Measurements from ENCODE around the gene IL32. TPM values are rescaled to one million over a fixed set of nuclear protein-coding genes. Genes with fewer than 3 reads are reported as not detected.

Gene IL32
- polyA plus RNA-seq, 4 donors, result 127 to 1,061 (median 507) TPM

GRCh38 chr16:3030222-3031212, 34.9 kb upstream of the IL32 start:
- peaks cover 0 to 44% (median 5%) of the 10 kb centered on the region in 3 donors for H3K36me3 ChIP-seq (ENCODE audit: control insufficient read depth in 3 of 3, insufficient read depth in 2 of 3, low read depth in 1 of 3, low read length in 3 of 3)
- WGBS, 3 donors, result 83 to 91% (median 89%) methylated on average over 27 to 33 of the region's 33 CpGs
- FAIRE-seq, result no peak
- DNase-seq, result no peak
- peaks cover 0 to 21% (median 0%) of the 10 kb centered on the region in 3 donors for H3K4me1 ChIP-seq (ENCODE audit: control insufficient read depth in 3 of 3, insufficient read depth in 2 of 3, low read depth in 1 of 3, low read length in 2 of 3)
- H3K4me3 ChIP-seq (ENCODE audit: low read depth in 1 of 3, low read length in 3 of 3), result no peak overlapping the region
- H3K27ac ChIP-seq (ENCODE audit: low read depth in 1 of 3, low read length in 2 of 3), result no peak overlapping the region
- H3K27me3 ChIP-seq (ENCODE audit: control insufficient read depth in 3 of 3, insufficient read depth in 3 of 3, low read length in 3 of 3), result peaks cover 0 to 35% (median 9%) of the 10 kb centered on the region in 3 donors
- no peaks in the 10 kb centered on the region for H3K9me3 ChIP-seq (ENCODE audit: control insufficient read depth in 2 of 2, insufficient read depth in 1 of 2, low read depth in 1 of 2, low read length in 1 of 2)

DNA sequence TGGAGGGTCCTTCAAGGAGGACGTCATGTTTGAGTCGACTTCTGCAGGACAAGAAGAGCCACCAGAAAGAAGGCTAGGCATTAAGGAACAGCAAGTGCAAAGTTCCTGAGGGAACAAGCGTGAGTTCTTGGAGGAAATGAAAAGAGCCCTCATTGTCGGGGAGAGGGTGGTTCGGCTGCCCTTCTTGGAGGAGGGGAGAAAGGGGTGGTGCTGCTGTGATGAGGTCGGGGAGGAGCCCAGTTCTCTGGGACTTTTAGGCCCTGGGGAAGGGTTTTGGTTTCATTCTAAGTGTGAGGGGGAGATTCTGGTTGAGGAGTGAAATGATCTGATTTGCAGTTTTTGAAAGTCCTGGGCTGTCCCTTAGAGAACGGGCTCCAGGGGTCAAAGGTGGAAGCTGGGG, 32.8 kb upstream of the IL32 start:
- DNase-seq (peak in 1 of 2 donors; percentile 37), FAIRE-seq (no peak)
- Histone ChIP-seq H3K4me1 (ENCODE audit: control insufficient read depth in 3 of 3, insufficient read depth in 2 of 3, low read depth in 1 of 3, low read length in 2 of 3) (peaks cover 0 to 23% (median 0%) of the 10 kb centered on the region in 3 donors), H3K36me3 (ENCODE audit: control insufficient read depth in 3 of 3, insufficient read depth in 2 of 3, low read depth in 1 of 3, low read length in 3 of 3) (peaks cover 0 to 23% (median 0%) of the 10 kb centered on the region in 3 donors), H3K9me3 (ENCODE audit: control insufficient read depth in 2 of 2, insufficient read depth in 1 of 2, low read depth in 1 of 2, low read length in 1 of 2) (no peaks in the 10 kb centered on the region), H3K27ac (ENCODE audit: low read depth in 1 of 3, low read length in 2 of 3) (no peak overlapping the region), H3K4me3 (ENCODE audit: low read depth in 1 of 3, low read length in 3 of 3) (no peak overlapping the region), H3K27me3 (ENCODE audit: control insufficient read depth in 3 of 3, insufficient read depth in 3 of 3, low read length in 3 of 3) (peaks cover 0 to 49% (median 9%) of the 10 kb centered on the region in 3 donors)
- 12 to 26% (median 18%) methylated on average over 7 of the region's 7 CpGs for WGBS, 3 donors

GRCh38 chr16:3035289-3035971, 30.0 kb upstream of the IL32 start:
- Histone ChIP-seq H3K27me3 (ENCODE audit: control insufficient read depth in 3 of 3, insufficient read depth in 3 of 3, low read length in 3 of 3) (peaks cover 0 to 35% (median 18%) of the 10 kb centered on the region in 3 donors), H3K4me1 (ENCODE audit: control insufficient read depth in 3 of 3, insufficient read depth in 2 of 3, low read depth in 1 of 3, low read length in 2 of 3) (peaks cover 0 to 23% (median 0%) of the 10 kb centered on the region in 3 donors), H3K4me3 (ENCODE audit: low read depth in 1 of 3, low read length in 3 of 3) (peak overlapping the region in 2 of 3 donors; percentile 59 to 75), H3K27ac (ENCODE audit: low read depth in 1 of 3, low read length in 2 of 3) (no peak overlapping the region), H3K9me3 (ENCODE audit: control insufficient read depth in 2 of 2, insufficient read depth in 1 of 2, low read depth in 1 of 2, low read length in 1 of 2) (no peaks in the 10 kb centered on the region), H3K36me3 (ENCODE audit: control insufficient read depth in 3 of 3, insufficient read depth in 2 of 3, low read depth in 1 of 3, low read length in 3 of 3) (peaks cover 0 to 5% (median 0%) of the 10 kb centered on the region in 3 donors)
- DNase-seq (no peak), FAIRE-seq (no peak)
- 45 to 60% (median 56%) methylated on average over 14 to 19 of the region's 19 CpGs for WGBS, 3 donors

DNA sequence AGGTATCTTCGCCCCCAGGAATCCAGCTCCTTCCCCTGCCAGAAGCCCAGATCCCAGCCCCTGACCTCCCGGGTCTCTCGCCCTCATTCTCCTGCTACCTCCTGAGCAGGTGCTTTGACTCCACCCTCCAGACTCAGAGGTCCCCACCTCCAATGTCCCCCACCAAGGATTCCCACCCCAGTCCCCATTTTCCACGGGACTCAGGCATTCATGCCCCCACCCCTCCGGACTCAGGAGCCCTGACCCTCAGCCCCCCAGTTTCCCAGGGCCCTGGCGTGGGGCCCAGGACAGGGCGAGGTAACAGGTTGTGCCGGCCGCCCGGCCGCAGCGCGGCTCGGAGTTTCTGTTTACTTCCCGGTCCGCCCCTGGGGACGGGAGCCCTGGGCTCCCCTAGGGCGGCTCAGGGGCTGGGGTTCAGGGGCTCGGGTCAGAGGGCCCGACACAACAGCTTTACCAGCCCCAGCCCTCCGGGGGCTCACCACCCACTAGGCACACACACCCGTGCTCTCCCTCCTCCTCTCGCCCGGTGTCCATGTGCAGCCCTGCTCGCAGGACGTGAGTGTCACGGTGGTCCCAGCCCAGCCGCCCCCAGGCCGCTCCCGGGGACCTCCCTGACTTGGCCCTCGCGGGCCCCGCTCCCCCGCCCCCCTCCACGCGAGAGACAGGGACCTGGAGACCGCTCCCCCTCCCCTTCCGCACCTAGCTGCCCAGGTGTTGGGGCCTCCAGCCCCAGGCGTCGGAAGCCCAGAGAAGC, 29.3 kb upstream of the IL32 start:
- FAIRE-seq (no peak), DNase-seq (peak; percentile 66 to 71)
- Histone ChIP-seq H3K27ac (ENCODE audit: low read depth in 1 of 3, low read length in 2 of 3) (peak overlapping the region in 2 of 3 donors; percentile 8 to 50), H3K27me3 (ENCODE audit: control insufficient read depth in 3 of 3, insufficient read depth in 3 of 3, low read length in 3 of 3) (peaks cover 0 to 33% (median 16%) of the 10 kb centered on the region in 3 donors), H3K4me3 (ENCODE audit: low read depth in 1 of 3, low read length in 3 of 3) (peak overlapping the region; percentile 57 to 75 (median 59)), H3K4me1 (ENCODE audit: control insufficient read depth in 3 of 3, insufficient read depth in 2 of 3, low read depth in 1 of 3, low read length in 2 of 3) (peaks cover 0 to 23% (median 0%) of the 10 kb centered on the region in 3 donors), H3K36me3 (ENCODE audit: control insufficient read depth in 3 of 3, insufficient read depth in 2 of 3, low read depth in 1 of 3, low read length in 3 of 3) (peaks cover 0 to 4% (median 0%) of the 10 kb centered on the region in 3 donors), H3K9me3 (ENCODE audit: control insufficient read depth in 2 of 2, insufficient read depth in 1 of 2, low read depth in 1 of 2, low read length in 1 of 2) (no peaks in the 10 kb centered on the region)
- WGBS, 3 donors, result 1 to 3% (median 2%) methylated on average over 31 to 40 of the region's 40 CpGs

DNA sequence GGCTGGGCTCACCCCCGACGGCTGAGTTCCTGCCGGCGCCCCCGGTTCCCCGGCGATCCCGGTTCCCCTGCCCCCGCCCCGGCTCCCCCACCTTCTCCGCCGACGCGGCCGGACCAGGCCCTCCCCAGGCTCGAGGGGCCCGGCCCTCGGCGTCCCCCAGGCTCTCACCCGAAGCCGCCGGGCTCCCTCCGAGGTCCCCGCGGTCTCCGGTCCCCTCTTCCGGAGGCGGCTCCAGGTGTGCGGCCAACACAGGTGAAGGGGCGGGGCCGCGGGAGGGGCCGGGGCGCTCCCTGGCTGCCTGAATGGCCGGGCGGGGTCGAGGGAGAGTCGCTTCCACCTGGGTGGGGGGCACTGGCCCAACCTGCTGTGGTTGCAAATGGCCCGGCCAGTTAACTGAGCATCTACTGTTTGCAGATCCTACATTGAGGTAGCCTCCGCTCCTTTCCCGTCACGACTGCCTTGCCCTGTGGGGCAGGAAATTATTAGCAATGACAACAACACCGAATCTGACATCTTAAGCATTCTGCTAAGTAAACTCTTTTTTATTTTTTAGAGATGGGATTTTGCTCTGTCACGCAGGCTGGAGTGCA, 28.6 kb upstream of the IL32 start, which contains the start of gene BICDL2:
Gene BICDL2 (minus strand): TSS at position 219 of the 590 bp plus-strand sequence. CDS start 1,448 bp downstream, outside the sequence.
- peaks cover 0 to 4% (median 0%) of the 10 kb centered on the region in 3 donors for H3K36me3 ChIP-seq (ENCODE audit: control insufficient read depth in 3 of 3, insufficient read depth in 2 of 3, low read depth in 1 of 3, low read length in 3 of 3)
- 4 to 6% (median 5%) methylated on average over 27 to 44 of the region's 44 CpGs for WGBS, 3 donors
- peak within 1 kb of the TSS; percentile 57 to 75 (median 59) for H3K4me3 ChIP-seq (ENCODE audit: low read depth in 1 of 3, low read length in 3 of 3)
- no peaks in the 10 kb centered on the region for H3K9me3 ChIP-seq (ENCODE audit: control insufficient read depth in 2 of 2, insufficient read depth in 1 of 2, low read depth in 1 of 2, low read length in 1 of 2)
- peaks cover 0 to 33% (median 16%) of the 10 kb centered on the region in 3 donors for H3K27me3 ChIP-seq (ENCODE audit: control insufficient read depth in 3 of 3, insufficient read depth in 3 of 3, low read length in 3 of 3)
- peaks cover 0 to 23% (median 0%) of the 10 kb centered on the region in 3 donors for H3K4me1 ChIP-seq (ENCODE audit: control insufficient read depth in 3 of 3, insufficient read depth in 2 of 3, low read depth in 1 of 3, low read length in 2 of 3)
- H3K27ac ChIP-seq (ENCODE audit: low read depth in 1 of 3, low read length in 2 of 3), result peak within 1 kb of the TSS in 2 of 3 donors; percentile 42 to 50
- FAIRE-seq (no peak), DNase-seq (peak; percentile 77 to 82)

DNA sequence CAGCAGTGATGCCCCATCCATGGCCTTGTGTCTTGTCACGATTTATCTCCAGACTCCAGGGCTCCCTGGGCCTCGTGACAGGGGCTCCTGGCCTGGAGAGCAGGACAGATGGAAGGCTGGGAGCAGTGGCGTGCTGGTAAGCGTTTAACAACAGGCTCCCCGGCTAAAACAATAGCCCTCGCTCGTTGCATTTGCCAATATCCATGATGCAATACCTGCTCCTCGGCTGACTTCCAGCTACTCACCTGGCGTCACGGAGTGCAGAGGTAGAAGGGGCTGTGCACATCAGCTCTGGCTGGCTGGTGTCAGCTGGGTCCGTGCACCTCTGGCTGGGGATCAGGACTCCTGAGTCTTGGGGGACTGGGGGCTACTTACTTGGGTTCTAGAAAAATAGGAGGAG, 27.2 kb upstream of the IL32 start:
- DNase-seq (peak; percentile 72 to 81), FAIRE-seq (no peak)
- Histone ChIP-seq H3K4me3 (ENCODE audit: low read depth in 1 of 3, low read length in 3 of 3) (no peak overlapping the region), H3K4me1 (ENCODE audit: control insufficient read depth in 3 of 3, insufficient read depth in 2 of 3, low read depth in 1 of 3, low read length in 2 of 3) (peaks cover 0 to 20% (median 0%) of the 10 kb centered on the region in 3 donors), H3K27ac (ENCODE audit: low read depth in 1 of 3, low read length in 2 of 3) (peak overlapping the region in 1 of 3 donors; percentile 38), H3K36me3 (ENCODE audit: control insufficient read depth in 3 of 3, insufficient read depth in 2 of 3, low read depth in 1 of 3, low read length in 3 of 3) (peaks cover 0 to 4% (median 0%) of the 10 kb centered on the region in 3 donors), H3K27me3 (ENCODE audit: control insufficient read depth in 3 of 3, insufficient read depth in 3 of 3, low read length in 3 of 3) (peaks cover 0 to 39% (median 16%) of the 10 kb centered on the region in 3 donors), H3K9me3 (ENCODE audit: control insufficient read depth in 2 of 2, insufficient read depth in 1 of 2, low read depth in 1 of 2, low read length in 1 of 2) (no peaks in the 10 kb centered on the region)
- 15 to 34% (median 15%) methylated on average over 11 of the region's 11 CpGs for WGBS, 3 donors

DNA sequence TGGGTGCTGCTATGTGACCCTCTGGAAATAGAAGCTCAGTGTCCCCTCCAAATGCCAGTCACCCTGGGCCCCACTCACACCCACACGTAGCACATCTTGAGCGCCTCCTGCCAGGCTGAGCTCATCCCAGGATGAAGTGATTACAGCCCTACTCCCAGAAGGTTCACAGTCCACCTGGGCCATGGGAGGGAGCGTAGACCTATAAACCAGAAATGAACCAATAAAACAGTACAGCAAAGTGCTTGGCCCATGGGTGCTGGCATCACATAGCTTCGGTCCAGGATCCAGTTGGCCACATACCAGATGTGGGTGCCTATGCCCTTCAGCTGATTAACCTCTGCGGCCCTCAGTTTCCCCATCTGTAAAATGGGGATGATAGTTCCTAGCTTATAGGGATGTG, 26.5 kb upstream of the IL32 start:
- peaks cover 0 to under 1% (median 0%) of the 10 kb centered on the region in 3 donors for H3K36me3 ChIP-seq (ENCODE audit: control insufficient read depth in 3 of 3, insufficient read depth in 2 of 3, low read depth in 1 of 3, low read length in 3 of 3)
- H3K27me3 ChIP-seq (ENCODE audit: control insufficient read depth in 3 of 3, insufficient read depth in 3 of 3, low read length in 3 of 3), result peaks cover 0 to 45% (median 16%) of the 10 kb centered on the region in 3 donors
- peak overlapping the region in 1 of 3 donors; percentile 38 for H3K27ac ChIP-seq (ENCODE audit: low read depth in 1 of 3, low read length in 2 of 3)
- DNase-seq (peak; percentile 82 to 90), FAIRE-seq (no peak)
- WGBS, 3 donors, result 17 to 60% (median 43%) methylated on average over 5 of the region's 5 CpGs
- no peak overlapping the region for H3K4me3 ChIP-seq (ENCODE audit: low read depth in 1 of 3, low read length in 3 of 3)
- no peaks in the 10 kb centered on the region for H3K9me3 ChIP-seq (ENCODE audit: control insufficient read depth in 2 of 2, insufficient read depth in 1 of 2, low read depth in 1 of 2, low read length in 1 of 2)
- H3K4me1 ChIP-seq (ENCODE audit: control insufficient read depth in 3 of 3, insufficient read depth in 2 of 3, low read depth in 1 of 3, low read length in 2 of 3), result peaks cover 0 to 20% (median 0%) of the 10 kb centered on the region in 3 donors
